ENCODE data around the gene TAF4. TPM values are rescaled to one million over a fixed set of nuclear protein-coding genes. Genes with fewer than 3 reads are reported as not detected.

Gene TAF4, protein sequence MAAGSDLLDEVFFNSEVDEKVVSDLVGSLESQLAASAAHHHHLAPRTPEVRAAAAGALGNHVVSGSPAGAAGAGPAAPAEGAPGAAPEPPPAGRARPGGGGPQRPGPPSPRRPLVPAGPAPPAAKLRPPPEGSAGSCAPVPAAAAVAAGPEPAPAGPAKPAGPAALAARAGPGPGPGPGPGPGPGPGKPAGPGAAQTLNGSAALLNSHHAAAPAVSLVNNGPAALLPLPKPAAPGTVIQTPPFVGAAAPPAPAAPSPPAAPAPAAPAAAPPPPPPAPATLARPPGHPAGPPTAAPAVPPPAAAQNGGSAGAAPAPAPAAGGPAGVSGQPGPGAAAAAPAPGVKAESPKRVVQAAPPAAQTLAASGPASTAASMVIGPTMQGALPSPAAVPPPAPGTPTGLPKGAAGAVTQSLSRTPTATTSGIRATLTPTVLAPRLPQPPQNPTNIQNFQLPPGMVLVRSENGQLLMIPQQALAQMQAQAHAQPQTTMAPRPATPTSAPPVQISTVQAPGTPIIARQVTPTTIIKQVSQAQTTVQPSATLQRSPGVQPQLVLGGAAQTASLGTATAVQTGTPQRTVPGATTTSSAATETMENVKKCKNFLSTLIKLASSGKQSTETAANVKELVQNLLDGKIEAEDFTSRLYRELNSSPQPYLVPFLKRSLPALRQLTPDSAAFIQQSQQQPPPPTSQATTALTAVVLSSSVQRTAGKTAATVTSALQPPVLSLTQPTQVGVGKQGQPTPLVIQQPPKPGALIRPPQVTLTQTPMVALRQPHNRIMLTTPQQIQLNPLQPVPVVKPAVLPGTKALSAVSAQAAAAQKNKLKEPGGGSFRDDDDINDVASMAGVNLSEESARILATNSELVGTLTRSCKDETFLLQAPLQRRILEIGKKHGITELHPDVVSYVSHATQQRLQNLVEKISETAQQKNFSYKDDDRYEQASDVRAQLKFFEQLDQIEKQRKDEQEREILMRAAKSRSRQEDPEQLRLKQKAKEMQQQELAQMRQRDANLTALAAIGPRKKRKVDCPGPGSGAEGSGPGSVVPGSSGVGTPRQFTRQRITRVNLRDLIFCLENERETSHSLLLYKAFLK
- total RNA-seq (10 to 100 TPM; 19.8 to 43.7 (median 23.7) TPM), polyA plus RNA-seq (1 to 10 TPM in 1 of 2 donors, under 1 TPM in 1; 0.74 to 2.3 TPM), total RNA-seq (20.1 reads per million, percentile 50 among the genes with 10 or more reads in this experiment)

DNA sequence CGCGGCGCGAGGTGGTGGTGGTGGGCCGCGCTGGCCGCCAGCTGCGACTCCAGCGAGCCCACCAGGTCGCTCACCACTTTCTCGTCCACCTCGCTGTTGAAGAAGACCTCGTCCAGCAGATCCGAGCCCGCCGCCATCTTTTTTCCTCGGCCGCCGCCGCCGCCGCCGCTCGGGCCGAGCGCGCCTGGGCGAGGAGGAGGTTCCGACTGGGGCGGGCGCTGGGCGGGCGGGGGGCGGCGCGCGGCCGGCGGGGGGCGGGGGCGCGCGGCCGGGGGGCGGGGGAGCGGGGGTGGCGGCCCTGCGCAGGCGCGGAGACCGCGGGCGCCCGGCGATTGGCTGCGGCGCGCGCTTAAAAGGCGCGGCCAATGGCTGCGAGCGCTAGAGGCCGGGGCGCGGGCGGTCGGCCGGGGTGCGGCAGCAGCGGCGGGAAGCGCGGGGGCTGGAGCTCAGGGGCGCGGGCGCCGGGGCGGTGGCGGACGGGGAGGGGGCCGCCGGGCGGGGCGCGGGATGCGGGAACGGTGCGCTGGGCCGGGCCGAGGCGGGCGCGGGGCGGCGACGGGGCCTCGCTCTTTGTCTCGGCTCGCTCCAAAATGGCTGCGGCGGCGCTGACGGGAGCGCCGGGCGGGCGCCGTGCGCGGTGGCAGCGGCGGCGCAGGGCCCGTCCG, at the start of gene TAF4:
TSS of gene TAF4 (minus strand) at position 208 of the 665 bp plus-strand sequence. CDS start at position 137, 71 bp downstream.
- Mint-ChIP-seq H3K27ac (peak within 1 kb of the TSS; percentile 89 to 97 (median 93)), H3K4me3 (peak within 1 kb of the TSS; percentile 82 to 92 (median 89)), H3K27me3 (peaks cover 0 to 2% (median 0%) of the 10 kb centered on the region in 5 donors), H3K4me1 (peaks cover 25 to 56% (median 50%) of the 10 kb centered on the region in 7 donors), H3K9me3 (peaks cover 0 to 8% (median 0%) of the 10 kb centered on the region in 11 donors), H3K36me3 (peaks cover 0 to 9% (median 1%) of the 10 kb centered on the region in 5 donors)
- Histone ChIP-seq H3K4me1 (ENCODE audit: control insufficient read depth in 2 of 2, insufficient read depth in 2 of 2, low read length in 2 of 2) (peaks cover 23 to 29% of the 10 kb centered on the region in 2 donors), H3K27me3 (ENCODE audit: control insufficient read depth in 2 of 2, insufficient read depth in 2 of 2, low read length in 2 of 2) (no peaks in the 10 kb centered on the region), H3K4me3 (ENCODE audit: low read length) (peak within 1 kb of the TSS; percentile 64), H3K27ac (ENCODE audit: low read depth, low read length) (peak within 1 kb of the TSS; percentile 78), H3K36me3 (ENCODE audit: control insufficient read depth in 2 of 3, insufficient read depth in 3 of 3, low read length in 3 of 3) (no peaks in the 10 kb centered on the region), H3K9me3 (ENCODE audit: control insufficient read depth in 2 of 3, low read length in 3 of 3) (no peaks in the 10 kb centered on the region)
- POLR2A ChIA-PET, result interaction anchor here (1.0 to 5.2 kb wide), 13 partner anchors 33 to 117 kb away, joined by 3 to 109 read pairs (median 8); partner anchors contain the start of genes LSM14B, MTG2, PSMA7 and SS18L1
- CTCF ChIA-PET, result interaction anchor here (1.7 to 2.8 kb wide), 2 partner anchors 56 to 70 kb away, joined by 12 to 14 read pairs; no protein-coding TSS in a partner anchor
- DNase-seq (peak; percentile 70 to 89 (median 81)), ATAC-seq (peak; percentile 85)
- intact Hi-C loops (cut with micrococcal nuclease), result loop anchor here (1.0 to 10.0 kb wide), 13 partner anchors 55 to 341 kb away; partner anchors contain the start of genes ADRM1 (in 2 of the 2), LSM14B (in 2 of the 2), PSMA7 (in 2 of the 2) and SS18L1 (in 2 of the 2)

DNA sequence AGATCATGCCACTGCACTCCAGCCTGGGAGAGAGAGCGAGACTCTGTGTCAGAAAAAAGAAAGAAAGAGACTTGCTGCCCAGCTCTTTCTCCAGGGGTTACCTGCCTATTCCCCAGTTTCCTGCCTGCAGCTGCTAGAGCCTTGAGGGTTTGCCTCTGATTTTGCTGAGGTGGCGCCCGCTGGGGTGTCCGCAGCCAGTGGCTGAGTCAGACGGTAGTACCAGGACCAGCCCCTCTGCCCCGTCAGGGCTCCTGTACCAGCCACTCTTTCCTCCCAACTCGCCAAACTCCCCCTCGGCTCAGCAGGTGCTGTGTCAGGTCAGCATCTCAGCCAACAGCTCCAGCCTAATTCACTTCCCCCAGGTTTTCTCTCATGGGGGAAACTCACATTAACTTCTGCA, 49.2 kb upstream of the TAF4 start:
- intact Hi-C loops (cut with micrococcal nuclease), result no loop called here
- DNase-seq (no peak), ATAC-seq (no peak)
- CTCF ChIA-PET, result interaction anchor here (0.7 kb wide), 1 partner anchor 160 kb away, joined by 3 read pairs; no protein-coding TSS in a partner anchor
- Histone ChIP-seq H3K36me3 (ENCODE audit: control insufficient read depth in 2 of 3, insufficient read depth in 3 of 3, low read length in 3 of 3) (no peaks in the 10 kb centered on the region), H3K27me3 (ENCODE audit: control insufficient read depth in 2 of 2, insufficient read depth in 2 of 2, low read length in 2 of 2) (no peaks in the 10 kb centered on the region), H3K4me1 (ENCODE audit: control insufficient read depth in 2 of 2, insufficient read depth in 2 of 2, low read length in 2 of 2) (peaks cover 23 to 30% of the 10 kb centered on the region in 2 donors), H3K4me3 (ENCODE audit: low read length) (no peak overlapping the region), H3K27ac (ENCODE audit: low read depth, low read length) (no peak overlapping the region), H3K9me3 (ENCODE audit: control insufficient read depth in 2 of 3, low read length in 3 of 3) (peaks cover 0 to 54% (median 11%) of the 10 kb centered on the region in 3 experiments)
- peaks cover 10 to 36% (median 27%) of the 10 kb centered on the region in 7 donors for H3K4me1 Mint-ChIP-seq
- peaks cover 0 to 65% (median 31%) of the 10 kb centered on the region in 11 donors for H3K9me3 Mint-ChIP-seq
- no peaks in the 10 kb centered on the region for H3K27me3 Mint-ChIP-seq
- H3K27ac Mint-ChIP-seq, result no peak overlapping the region
- POLR2A ChIA-PET, result interaction anchor here (1.8 kb wide), 1 partner anchor 21 kb away, joined by 5 read pairs; no protein-coding TSS in a partner anchor
- H3K4me3 Mint-ChIP-seq, result no peak overlapping the region
- H3K36me3 Mint-ChIP-seq, result peaks cover 0 to 12% (median 4%) of the 10 kb centered on the region in 5 donors

DNA sequence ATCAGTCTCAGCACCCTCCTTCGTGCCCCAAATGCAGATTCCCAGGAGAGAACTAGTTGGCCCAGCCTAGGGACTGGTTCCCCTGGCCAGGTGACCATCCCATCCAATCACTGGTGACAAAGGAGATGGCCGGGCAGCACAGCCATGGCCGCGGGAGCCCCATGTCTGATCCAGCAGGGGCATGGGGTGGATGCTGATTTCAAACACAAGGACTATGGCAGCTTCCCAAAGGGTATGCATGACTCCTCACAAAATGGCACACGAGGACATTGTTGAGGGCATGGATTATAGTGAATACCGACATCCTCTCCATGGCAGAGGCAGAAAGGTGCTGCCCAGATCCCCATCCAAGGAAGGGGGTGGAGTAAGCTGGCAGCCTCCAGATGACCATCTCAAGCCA, 46.7 kb upstream of the TAF4 start:
- CTCF ChIA-PET, result no interaction called here
- no peak for DNase-seq
- Mint-ChIP-seq H3K4me1 (peaks cover 2 to 13% (median 7%) of the 10 kb centered on the region in 7 donors), H3K27ac (peak overlapping the region in 2 of 9 donors; percentile 25 to 62), H3K36me3 (peaks cover 0 to 22% (median 17%) of the 10 kb centered on the region in 5 donors), H3K9me3 (peaks cover 0 to 85% (median 49%) of the 10 kb centered on the region in 11 donors), H3K27me3 (no peaks in the 10 kb centered on the region), H3K4me3 (peak overlapping the region in 2 of 10 donors; percentile 41 to 70)
- Histone ChIP-seq H3K36me3 (ENCODE audit: control insufficient read depth in 2 of 3, insufficient read depth in 3 of 3, low read length in 3 of 3) (no peaks in the 10 kb centered on the region), H3K27me3 (ENCODE audit: control insufficient read depth in 2 of 2, insufficient read depth in 2 of 2, low read length in 2 of 2) (no peaks in the 10 kb centered on the region), H3K27ac (ENCODE audit: low read depth, low read length) (no peak overlapping the region), H3K9me3 (ENCODE audit: control insufficient read depth in 2 of 3, low read length in 3 of 3) (peaks cover 6 to 72% (median 22%) of the 10 kb centered on the region in 3 experiments), H3K4me3 (ENCODE audit: low read length) (no peak overlapping the region), H3K4me1 (ENCODE audit: control insufficient read depth in 2 of 2, insufficient read depth in 2 of 2, low read length in 2 of 2) (peaks cover 9% of the 10 kb centered on the region in 2 donors)
- POLR2A ChIA-PET, result no interaction called here
- intact Hi-C loops (cut with micrococcal nuclease), result no loop called here
- no peak for ATAC-seq

DNA sequence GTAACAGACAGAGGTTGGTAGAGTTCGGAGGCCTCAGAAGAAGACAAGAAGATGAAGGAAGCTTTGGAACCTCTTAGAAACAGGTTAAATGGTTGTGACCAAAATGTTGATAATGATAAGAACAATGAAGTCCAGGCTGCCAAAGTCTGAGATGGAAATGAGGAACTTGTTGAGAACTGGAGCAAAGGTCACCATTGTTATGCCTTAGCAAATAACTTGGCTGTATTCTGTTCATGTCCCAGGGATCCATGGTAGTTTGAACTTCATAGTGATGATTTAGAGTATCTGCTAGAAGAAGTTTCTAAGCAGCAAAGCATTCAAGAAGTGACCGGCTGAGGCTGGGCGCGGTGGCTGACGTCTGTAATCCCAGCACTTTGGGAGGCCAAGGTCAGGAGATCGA, 45.5 kb upstream of the TAF4 start:
- no peak overlapping the region for H3K27ac Mint-ChIP-seq
- no peaks in the 10 kb centered on the region for H3K36me3 ChIP-seq (ENCODE audit: control insufficient read depth in 2 of 3, insufficient read depth in 3 of 3, low read length in 3 of 3)
- ATAC-seq (no peak), DNase-seq (no peak)
- H3K4me1 ChIP-seq (ENCODE audit: control insufficient read depth in 2 of 2, insufficient read depth in 2 of 2, low read length in 2 of 2), result no peaks in the 10 kb centered on the region
- H3K36me3 Mint-ChIP-seq, result peaks cover 4 to 28% (median 17%) of the 10 kb centered on the region in 5 donors
- intact Hi-C loops (cut with micrococcal nuclease), result no loop called here
- no peaks in the 10 kb centered on the region for H3K27me3 ChIP-seq (ENCODE audit: control insufficient read depth in 2 of 2, insufficient read depth in 2 of 2, low read length in 2 of 2)
- ChIA-PET POLR2A (no interaction called here), CTCF (no interaction called here)
- no peak overlapping the region for H3K27ac ChIP-seq (ENCODE audit: low read depth, low read length)
- H3K27me3 Mint-ChIP-seq, result no peaks in the 10 kb centered on the region
- peaks cover 0 to 7% (median 2%) of the 10 kb centered on the region in 7 donors for H3K4me1 Mint-ChIP-seq
- no peak overlapping the region for H3K4me3 ChIP-seq (ENCODE audit: low read length)
- H3K9me3 Mint-ChIP-seq, result peaks cover 0 to 92% (median 55%) of the 10 kb centered on the region in 11 donors
- peak overlapping the region in 2 of 10 donors; percentile 21 to 25 for H3K4me3 Mint-ChIP-seq
- H3K9me3 ChIP-seq (ENCODE audit: control insufficient read depth in 2 of 3, low read length in 3 of 3), result peaks cover 6 to 83% (median 23%) of the 10 kb centered on the region in 3 experiments

DNA sequence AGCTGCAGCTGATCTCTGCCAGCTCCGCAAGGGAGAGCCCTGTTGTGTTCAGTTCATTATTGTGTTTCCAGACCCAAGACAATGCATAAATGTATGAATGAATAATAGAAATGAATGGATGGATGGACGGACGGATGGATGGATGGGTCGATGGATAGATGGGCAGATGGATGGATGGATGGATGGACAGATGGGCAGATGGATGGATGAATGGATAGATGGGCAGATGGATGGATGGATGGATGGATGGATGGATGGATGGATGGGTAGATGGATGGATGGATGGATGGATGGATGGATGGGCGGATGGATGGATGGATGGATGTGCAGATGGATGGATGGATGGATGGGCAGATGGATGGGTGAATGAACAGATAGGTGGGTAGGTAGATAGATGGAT, 39.9 kb upstream of the TAF4 start:
- intact Hi-C loops (cut with micrococcal nuclease), result no loop called here
- Mint-ChIP-seq H3K27me3 (peaks cover 0 to 6% (median 0%) of the 10 kb centered on the region in 5 donors), H3K27ac (peak overlapping the region in 1 of 9 donors; percentile 39), H3K9me3 (peaks cover 0 to 97% (median 76%) of the 10 kb centered on the region in 11 donors), H3K4me3 (peak overlapping the region in 1 of 10 donors; percentile 18), H3K4me1 (no peaks in the 10 kb centered on the region), H3K36me3 (peaks cover 8 to 41% (median 20%) of the 10 kb centered on the region in 5 donors)
- Histone ChIP-seq H3K4me3 (ENCODE audit: low read length) (no peak overlapping the region), H3K9me3 (ENCODE audit: control insufficient read depth in 2 of 3, low read length in 3 of 3) (peaks cover 6 to 88% (median 12%) of the 10 kb centered on the region in 3 experiments), H3K27ac (ENCODE audit: low read depth, low read length) (no peak overlapping the region), H3K27me3 (ENCODE audit: control insufficient read depth in 2 of 2, insufficient read depth in 2 of 2, low read length in 2 of 2) (no peaks in the 10 kb centered on the region), H3K36me3 (ENCODE audit: control insufficient read depth in 2 of 3, insufficient read depth in 3 of 3, low read length in 3 of 3) (no peaks in the 10 kb centered on the region), H3K4me1 (ENCODE audit: control insufficient read depth in 2 of 2, insufficient read depth in 2 of 2, low read length in 2 of 2) (no peaks in the 10 kb centered on the region)
- DNase-seq, result no peak
- POLR2A ChIA-PET, result interaction anchor here (0.8 kb wide), 1 partner anchor 12 kb away, joined by 3 read pairs; no protein-coding TSS in a partner anchor
- no peak for ATAC-seq
- CTCF ChIA-PET, result no interaction called here

All from naive thymus-derived CD4-positive, alpha-beta T cell (primary cell).